Measurements from ENCODE around the gene ETNK1. TPM values are rescaled to one million over a fixed set of nuclear protein-coding genes. Genes with fewer than 3 reads are reported as not detected.

The ETNK1 gene
- polyA plus RNA-seq, 1 of the 3 experiments (the other 2 are of a cell fraction), result 7.9 TPM

DNA sequence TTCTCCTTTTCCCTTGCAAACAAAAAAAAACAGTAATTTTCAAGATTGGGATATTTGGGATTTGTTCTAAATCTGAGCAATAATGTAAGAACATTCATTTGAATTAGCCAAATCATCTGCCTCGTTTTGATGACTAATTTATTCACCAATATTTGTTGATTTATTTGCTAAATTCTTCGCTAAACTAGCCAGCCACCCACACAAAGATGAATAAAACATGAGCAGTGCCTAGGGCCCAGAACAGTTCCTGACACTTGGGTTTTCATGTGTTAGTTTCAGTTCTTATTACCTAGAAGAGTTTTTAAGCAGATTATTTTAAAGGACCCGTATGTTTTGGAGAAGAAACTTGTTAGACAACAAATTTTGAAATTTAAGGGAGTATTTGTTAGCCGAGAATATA, 1.4 kb downstream of the ETNK1 start (continued):
- TF ChIP-seq, protein P1, sequence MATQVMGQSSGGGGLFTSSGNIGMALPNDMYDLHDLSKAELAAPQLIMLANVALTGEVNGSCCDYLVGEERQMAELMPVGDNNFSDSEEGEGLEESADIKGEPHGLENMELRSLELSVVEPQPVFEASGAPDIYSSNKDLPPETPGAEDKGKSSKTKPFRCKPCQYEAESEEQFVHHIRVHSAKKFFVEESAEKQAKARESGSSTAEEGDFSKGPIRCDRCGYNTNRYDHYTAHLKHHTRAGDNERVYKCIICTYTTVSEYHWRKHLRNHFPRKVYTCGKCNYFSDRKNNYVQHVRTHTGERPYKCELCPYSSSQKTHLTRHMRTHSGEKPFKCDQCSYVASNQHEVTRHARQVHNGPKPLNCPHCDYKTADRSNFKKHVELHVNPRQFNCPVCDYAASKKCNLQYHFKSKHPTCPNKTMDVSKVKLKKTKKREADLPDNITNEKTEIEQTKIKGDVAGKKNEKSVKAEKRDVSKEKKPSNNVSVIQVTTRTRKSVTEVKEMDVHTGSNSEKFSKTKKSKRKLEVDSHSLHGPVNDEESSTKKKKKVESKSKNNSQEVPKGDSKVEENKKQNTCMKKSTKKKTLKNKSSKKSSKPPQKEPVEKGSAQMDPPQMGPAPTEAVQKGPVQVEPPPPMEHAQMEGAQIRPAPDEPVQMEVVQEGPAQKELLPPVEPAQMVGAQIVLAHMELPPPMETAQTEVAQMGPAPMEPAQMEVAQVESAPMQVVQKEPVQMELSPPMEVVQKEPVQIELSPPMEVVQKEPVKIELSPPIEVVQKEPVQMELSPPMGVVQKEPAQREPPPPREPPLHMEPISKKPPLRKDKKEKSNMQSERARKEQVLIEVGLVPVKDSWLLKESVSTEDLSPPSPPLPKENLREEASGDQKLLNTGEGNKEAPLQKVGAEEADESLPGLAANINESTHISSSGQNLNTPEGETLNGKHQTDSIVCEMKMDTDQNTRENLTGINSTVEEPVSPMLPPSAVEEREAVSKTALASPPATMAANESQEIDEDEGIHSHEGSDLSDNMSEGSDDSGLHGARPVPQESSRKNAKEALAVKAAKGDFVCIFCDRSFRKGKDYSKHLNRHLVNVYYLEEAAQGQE (IDR thresholded peaks at IDR 0.05; ENCODE audit: low read depth, low read length), result no peak
- no peak for TF ChIP-seq FOXJ3 (CRISPR knock-in tag; IDR thresholded peaks at IDR 0.05)
- TF ChIP-seq, protein P2, sequence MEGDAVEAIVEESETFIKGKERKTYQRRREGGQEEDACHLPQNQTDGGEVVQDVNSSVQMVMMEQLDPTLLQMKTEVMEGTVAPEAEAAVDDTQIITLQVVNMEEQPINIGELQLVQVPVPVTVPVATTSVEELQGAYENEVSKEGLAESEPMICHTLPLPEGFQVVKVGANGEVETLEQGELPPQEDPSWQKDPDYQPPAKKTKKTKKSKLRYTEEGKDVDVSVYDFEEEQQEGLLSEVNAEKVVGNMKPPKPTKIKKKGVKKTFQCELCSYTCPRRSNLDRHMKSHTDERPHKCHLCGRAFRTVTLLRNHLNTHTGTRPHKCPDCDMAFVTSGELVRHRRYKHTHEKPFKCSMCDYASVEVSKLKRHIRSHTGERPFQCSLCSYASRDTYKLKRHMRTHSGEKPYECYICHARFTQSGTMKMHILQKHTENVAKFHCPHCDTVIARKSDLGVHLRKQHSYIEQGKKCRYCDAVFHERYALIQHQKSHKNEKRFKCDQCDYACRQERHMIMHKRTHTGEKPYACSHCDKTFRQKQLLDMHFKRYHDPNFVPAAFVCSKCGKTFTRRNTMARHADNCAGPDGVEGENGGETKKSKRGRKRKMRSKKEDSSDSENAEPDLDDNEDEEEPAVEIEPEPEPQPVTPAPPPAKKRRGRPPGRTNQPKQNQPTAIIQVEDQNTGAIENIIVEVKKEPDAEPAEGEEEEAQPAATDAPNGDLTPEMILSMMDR (IDR thresholded peaks at IDR 0.05), result no peak

DNA sequence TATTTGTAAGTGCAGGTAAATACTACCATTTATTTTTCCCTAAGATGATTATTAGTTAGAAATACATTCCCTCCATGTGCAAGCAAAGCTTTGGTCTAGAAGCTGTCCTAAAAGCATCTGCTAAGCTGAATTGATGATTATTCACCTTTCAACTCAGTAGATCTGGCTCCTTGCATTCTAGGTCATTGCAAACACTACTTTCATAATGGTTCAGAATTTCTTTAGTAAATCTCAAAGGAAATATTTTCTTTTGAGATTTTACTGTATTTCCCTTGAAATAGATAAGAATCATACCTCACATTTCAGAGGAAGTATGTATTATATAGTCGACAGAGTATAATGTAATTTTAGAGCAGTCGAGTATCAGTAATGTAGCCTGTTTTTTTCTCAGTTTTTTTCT, 2.4 kb downstream of the ETNK1 start:
- Histone ChIP-seq H3K27ac (ENCODE audit: low read depth in 2 of 2, low read length in 1 of 2) (peak overlapping the region in 1 of 2 experiments; percentile 16; a peak in 1 of 4 replicates), H3K27me3 (ENCODE audit: insufficient read depth) (no peaks in the 10 kb centered on the region), H3K9me3 (no peaks in the 10 kb centered on the region), H3K9me2 (no peaks in the 10 kb centered on the region), H3K79me2 (ENCODE audit: insufficient read depth) (peaks cover 63% of the 10 kb centered on the region), H3K4me3 (ENCODE audit: low read depth in 2 of 2, low read length in 1 of 2) (peak overlapping the region; percentile 78 to 99), H3K4me1 (ENCODE audit: control insufficient read depth in 1 of 2, insufficient read depth in 2 of 2, low read depth in 1 of 2, low read length in 1 of 2) (peaks cover 4 to 8% of the 10 kb centered on the region in 2 experiments; a peak in 3 of 4 replicates), H2AFZ (ENCODE audit: low read depth) (no peak overlapping the region), H3F3A (replicated peaks; ENCODE audit: insufficient read depth) (no peaks in the 10 kb centered on the region), H3K9ac (peak overlapping the region; percentile 84; the same call in 1 of the 2 replicates), H4K20me1 (ENCODE audit: insufficient read depth) (no peaks in the 10 kb centered on the region; the same call in 1 of the 2 replicates), H3K36me3 (replicated peaks in 1 of 2; ENCODE audit: control insufficient read depth in 1 of 2, insufficient read depth in 2 of 2, low read length in 1 of 2) (peaks cover 0 to 3% of the 10 kb centered on the region in 2 experiments), H3K4me2 (peak overlapping the region; percentile 98)
- 16% methylated on average over 2 of the region's 2 CpGs for WGBS (ENCODE audit: low lambda C conversion rate)
- POLR2A ChIA-PET, result interaction anchor here (0.8 kb wide), 1 partner anchor 80 kb away, joined by 3 read pairs; no protein-coding TSS in a partner anchor
- CTCF ChIA-PET, result interaction anchor here (0.7 to 0.8 kb wide), 2 partner anchors 13 to 56 kb away, joined by 3 read pairs; no protein-coding TSS in a partner anchor
- DNase-seq, result no peak
- TF ChIP-seq, protein P3, sequence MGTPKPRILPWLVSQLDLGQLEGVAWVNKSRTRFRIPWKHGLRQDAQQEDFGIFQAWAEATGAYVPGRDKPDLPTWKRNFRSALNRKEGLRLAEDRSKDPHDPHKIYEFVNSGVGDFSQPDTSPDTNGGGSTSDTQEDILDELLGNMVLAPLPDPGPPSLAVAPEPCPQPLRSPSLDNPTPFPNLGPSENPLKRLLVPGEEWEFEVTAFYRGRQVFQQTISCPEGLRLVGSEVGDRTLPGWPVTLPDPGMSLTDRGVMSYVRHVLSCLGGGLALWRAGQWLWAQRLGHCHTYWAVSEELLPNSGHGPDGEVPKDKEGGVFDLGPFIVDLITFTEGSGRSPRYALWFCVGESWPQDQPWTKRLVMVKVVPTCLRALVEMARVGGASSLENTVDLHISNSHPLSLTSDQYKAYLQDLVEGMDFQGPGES (IDR thresholded peaks at IDR 0.05; ENCODE audit: low read depth, low read length), result no peak
- TF ChIP-seq JUND (IDR thresholded peaks at IDR 0.05) (no peak), FOXJ3 (CRISPR knock-in tag; IDR thresholded peaks at IDR 0.05) (no peak), RAD21 (IDR thresholded peaks at IDR 0.05; ENCODE audit: low read length) (no peak), GABPA (IDR thresholded peaks at IDR 0.05; ENCODE audit: low read depth) (no peak), FOXM1 (IDR thresholded peaks at IDR 0.05; ENCODE audit: low read depth) (no peak), EZH2phosphoT487 (IDR thresholded peaks at IDR 0.05; ENCODE audit: borderline replicate concordance, low read depth) (no peak), CHD2 (IDR thresholded peaks at IDR 0.05; ENCODE audit: low read length, partially characterized antibody) (no peak), ELF1 (IDR thresholded peaks at IDR 0.05) (no peak)
- TF ChIP-seq, protein P4, sequence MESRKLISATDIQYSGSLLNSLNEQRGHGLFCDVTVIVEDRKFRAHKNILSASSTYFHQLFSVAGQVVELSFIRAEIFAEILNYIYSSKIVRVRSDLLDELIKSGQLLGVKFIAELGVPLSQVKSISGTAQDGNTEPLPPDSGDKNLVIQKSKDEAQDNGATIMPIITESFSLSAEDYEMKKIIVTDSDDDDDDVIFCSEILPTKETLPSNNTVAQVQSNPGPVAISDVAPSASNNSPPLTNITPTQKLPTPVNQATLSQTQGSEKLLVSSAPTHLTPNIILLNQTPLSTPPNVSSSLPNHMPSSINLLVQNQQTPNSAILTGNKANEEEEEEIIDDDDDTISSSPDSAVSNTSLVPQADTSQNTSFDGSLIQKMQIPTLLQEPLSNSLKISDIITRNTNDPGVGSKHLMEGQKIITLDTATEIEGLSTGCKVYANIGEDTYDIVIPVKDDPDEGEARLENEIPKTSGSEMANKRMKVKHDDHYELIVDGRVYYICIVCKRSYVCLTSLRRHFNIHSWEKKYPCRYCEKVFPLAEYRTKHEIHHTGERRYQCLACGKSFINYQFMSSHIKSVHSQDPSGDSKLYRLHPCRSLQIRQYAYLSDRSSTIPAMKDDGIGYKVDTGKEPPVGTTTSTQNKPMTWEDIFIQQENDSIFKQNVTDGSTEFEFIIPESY (IDR thresholded peaks at IDR 0.05; ENCODE audit: borderline replicate concordance, low read depth), result no peak
- TF ChIP-seq, protein P5, sequence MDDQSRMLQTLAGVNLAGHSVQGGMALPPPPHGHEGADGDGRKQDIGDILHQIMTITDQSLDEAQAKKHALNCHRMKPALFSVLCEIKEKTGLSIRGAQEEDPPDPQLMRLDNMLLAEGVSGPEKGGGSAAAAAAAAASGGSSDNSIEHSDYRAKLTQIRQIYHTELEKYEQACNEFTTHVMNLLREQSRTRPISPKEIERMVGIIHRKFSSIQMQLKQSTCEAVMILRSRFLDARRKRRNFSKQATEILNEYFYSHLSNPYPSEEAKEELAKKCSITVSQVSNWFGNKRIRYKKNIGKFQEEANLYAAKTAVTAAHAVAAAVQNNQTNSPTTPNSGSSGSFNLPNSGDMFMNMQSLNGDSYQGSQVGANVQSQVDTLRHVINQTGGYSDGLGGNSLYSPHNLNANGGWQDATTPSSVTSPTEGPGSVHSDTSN (IDR thresholded peaks at IDR 0.05), result no peak

Data from SK-N-SH (cell line).